HepG2 (cell line): ENCODE results near the gene COX14. TPM values are rescaled to one million over a fixed set of nuclear protein-coding genes. Genes with fewer than 3 reads are reported as not detected.
A peak's percentile ranks its signal among the peaks of the same experiment; 100 is the strongest.

Experiments
- BCLAF1 ChIP-seq: fragments of 450-650 bp; IDR thresholded peaks from 2 replicates; pipeline ENCODE4 v1.6.1; 2017; ENCODE audit warnings: mild to moderate bottlenecking
- BRF2 ChIP-seq: sonication (generic); formaldehyde crosslinking; IDR thresholded peaks from 2 replicates; pipeline ENCODE4 v1.8.1; 2022; ENCODE audit warnings: mild to moderate bottlenecking, missing genetic modification reagents
- CCAR2 ChIP-seq: fragments of 200-400 bp; formaldehyde crosslinking; optimal IDR thresholded peaks from 2 replicates; pipeline ENCODE3; 2018; ENCODE audit warnings: low read depth, mild to moderate bottlenecking, low read length, moderate library complexity
- CENPBD1 ChIP-seq: sonication (generic); formaldehyde crosslinking; IDR thresholded peaks from 2 replicates; pipeline ENCODE4 v1.8.0; 2022; ENCODE audit warnings: missing genetic modification reagents, low read depth, mild to moderate bottlenecking, borderline replicate concordance
- GTF2F1 ChIP-seq: fragments of 150-350 bp; IDR thresholded peaks from 2 replicates; pipeline ENCODE4 v1.6.1; 2014; ENCODE audit warnings: low read length
- HNRNPH1 ChIP-seq: fragments of 200-400 bp; formaldehyde crosslinking; optimal IDR thresholded peaks from 2 replicates; pipeline ENCODE3; 2017; ENCODE audit warnings: mild to moderate bottlenecking, low read depth, low read length
- HOMEZ ChIP-seq: IDR thresholded peaks from 2 replicates; pipeline ENCODE4 v1.6.1; 2016; ENCODE audit warnings: low read depth
- MED1 ChIP-seq: sonication (generic); formaldehyde crosslinking; IDR thresholded peaks from 2 replicates; pipeline ENCODE4 v1.4.0; 2020; ENCODE audit warnings: missing genetic modification reagents
- PHF8 ChIP-seq: sonication (generic); formaldehyde crosslinking; IDR thresholded peaks from 2 replicates; pipeline ENCODE4 v1.5.0; 2020; ENCODE audit warnings: missing genetic modification reagents
- SMAD9 ChIP-seq: sonication (generic); formaldehyde crosslinking; IDR thresholded peaks from 2 replicates; pipeline ENCODE4 v1.5.1; 2020; ENCODE audit warnings: mild to moderate bottlenecking, missing genetic modification reagents
- SOX13 ChIP-seq, 3 experiments: fragments of 450-650 bp in 1 of 3; sonication (generic) in 1 of 3; formaldehyde crosslinking in 1 of 3; IDR thresholded peaks in 2 of 3; conservative IDR thresholded peaks in 1 of 3; 2 replicates each; pipeline versions ENCODE4 v1.5.0 to v1.6.1; 2016 to 2020; ENCODE audit warnings: antibody characterized with exemption in 1 of 3, mild to moderate bottlenecking in 1 of 3, missing compliant biosample characterization in 1 of 3, missing genetic modification reagents in 1 of 3, moderate library complexity in 1 of 3
- SP1 ChIP-seq, 2 experiments: fragments of 450-650 bp in 1 of 2; sonication (generic) in 1 of 2; formaldehyde crosslinking in 1 of 2; IDR thresholded peaks; 2 replicates each; pipeline versions ENCODE4 v1.4.0 to v1.6.1; 2016 to 2020; ENCODE audit warnings: missing genetic modification reagents in 1 of 2
- THRA ChIP-seq: sonication (generic); formaldehyde crosslinking; IDR thresholded peaks from 2 replicates; pipeline ENCODE4 v1.4.0; 2020; ENCODE audit warnings: missing genetic modification reagents, borderline replicate concordance
- ZC3H4 ChIP-seq: sonication (generic); formaldehyde crosslinking; IDR thresholded peaks from 2 replicates; pipeline ENCODE4 v1.4.0; 2020; ENCODE audit warnings: missing genetic modification reagents, borderline replicate concordance
- ZFP91 ChIP-seq: sonication (generic); formaldehyde crosslinking; IDR thresholded peaks from 2 replicates; pipeline ENCODE4 v1.9.0; 2022; ENCODE audit warnings: missing genetic modification reagents, mild to moderate bottlenecking, borderline replicate concordance
- ZNF160 ChIP-seq: sonication (generic); formaldehyde crosslinking; IDR thresholded peaks from 2 replicates; pipeline ENCODE4 v1.8.0; 2022; ENCODE audit warnings: mild to moderate bottlenecking, inconsistent platforms, missing genetic modification reagents
- ZNF253 ChIP-seq: sonication (generic); formaldehyde crosslinking; IDR thresholded peaks from 2 replicates; pipeline ENCODE4 v1.8.0; 2022; ENCODE audit warnings: mild to moderate bottlenecking, missing genetic modification reagents, borderline replicate concordance
- ZNF329 ChIP-seq: sonication (generic); formaldehyde crosslinking; IDR thresholded peaks from 2 replicates; pipeline ENCODE4 v1.9.0; 2021; ENCODE audit warnings: low read depth, mild to moderate bottlenecking, missing genetic modification reagents
- polyA plus RNA-seq, 8 experiments: library from polyadenylated mRNA; depleted of rRNA in 3 of 8; stranded (reverse) in 7 of 8; unstranded in 1 of 8; fragments of >200 nt; fragmentation: Illumina TruSeq in 4 of 8; extraction: Trizol in 4 of 8; gene quantifications; 2 replicates each; pipeline versions ENCODE4 v1.2.1 to v1.2.3, GENCODE V29; 2011 to 2016; ENCODE audit warnings: low read depth in 4 of 8, missing spikeins in 1 of 8, mixed read lengths in 1 of 8; ENCODE audit not compliant: insufficient read depth in 1 of 8
- total RNA-seq, 5 experiments: library from RNA; depleted of rRNA; stranded (reverse); fragments of >200 nt; fragmentation: Illumina TruSeq; extraction: Trizol; gene quantifications; 2 replicates each; pipeline ENCODE4 v1.2.3, GENCODE V29; 2016; ENCODE audit warnings: low read depth in 1 of 5

Gene COX14
- total and polyA plus RNA-seq, 2 of the 13 experiments (the other 11 are each of a cell fraction or from before 2014, with no cell fraction given): 53.0 to 71.6 TPM

- TF ChIP-seq HOMEZ (CRISPR knock-in tag) (no peak), ZNF160 (CRISPR knock-in tag) (0 out of 2 replicates have a peak, but pooled peaks have one; percentile 63), PHF8 (CRISPR knock-in tag) (no peak), HNRNPH1 (no peak), MED1 (CRISPR knock-in tag) (peak; percentile 23; the same call in 1 of the 2 replicates), SOX13 (IDR thresholded peaks at IDR 0.05) (no peak), SOX13 (CRISPR knock-in tag; conservative IDR thresholded peaks at IDR 0.05 in 1 of 2, IDR thresholded peaks at IDR 0.05 in 1 of 2) (peak in 1 of 2 experiments; percentile 9; a peak in 1 of 4 replicates), ZC3H4 (CRISPR knock-in tag) (no peak), ZNF329 (CRISPR knock-in tag) (no peak), BRF2 (CRISPR knock-in tag) (no peak), ZNF253 (no peak), SP1 (IDR thresholded peaks at IDR 0.05) (no peak), SP1 (CRISPR knock-in tag; IDR thresholded peaks at IDR 0.05) (no peak), THRA (0 out of 2 replicates have a peak, but pooled peaks have one; percentile 10), GTF2F1 (no peak), SMAD9 (CRISPR knock-in tag) (no peak), CENPBD1 (no peak), CCAR2 (no peak), ZFP91 (peak; percentile 84), BCLAF1 (no peak)
Measured at GRCh38 chr12:50074936-50075807, 36.9 kb upstream of the COX14 start (continued).
